GM23338 (cell line): ENCODE results near the gene FAM32A. TPM values are rescaled to one million over a fixed set of nuclear protein-coding genes. Genes with fewer than 3 reads are reported as not detected.

Experiments
- ATAC-seq: fragments of 200-7000 bp; cut with Tn5 transposase; 3 replicates; pipeline ENCODE4 v1.9.1; 2020
- DNase-seq: peaks from one replicate; pipeline ENCODE4 v3.0.0-alpha.2; 2015; ENCODE audit warnings: low spot score
- H2AFZ ChIP-seq: fragments of 200-600 bp; sonication (generic); 2 replicates; pipeline ENCODE4 v1.8.0; 2016; ENCODE audit warnings: antibody characterized with exemption, mild to moderate bottlenecking, moderate library complexity
- H3F3A ChIP-seq: fragments of 200-600 bp; sonication (generic); replicated peaks from 2 replicates; pipeline ENCODE4 v1.8.0; 2017; ENCODE audit warnings: antibody characterized with exemption, mixed run types, low read depth
- H3K27ac ChIP-seq: fragments of 200-600 bp; sonication (generic); 2 replicates; pipeline ENCODE4 v1.6.1; 2016; ENCODE audit warnings: low read depth
- H3K27me3 ChIP-seq: fragments of 200-600 bp; sonication (generic); 2 replicates; pipeline ENCODE4 v1.8.0; 2016; ENCODE audit warnings: mild to moderate bottlenecking, mixed run types, moderate library complexity; ENCODE audit not compliant: insufficient read depth
- H3K36me3 ChIP-seq: fragments of 200-600 bp; sonication (generic); 2 replicates; pipeline ENCODE4 v1.8.0; 2016; ENCODE audit warnings: mild to moderate bottlenecking; ENCODE audit not compliant: insufficient read depth
- H3K4me1 ChIP-seq: fragments of 200-600 bp; sonication (generic); 2 replicates; pipeline ENCODE4 v1.8.0; 2016; ENCODE audit warnings: mild to moderate bottlenecking, moderate library complexity; ENCODE audit not compliant: insufficient read depth
- H3K4me2 ChIP-seq: fragments of 200-600 bp; sonication (generic); 2 replicates; pipeline ENCODE4 v1.7.1; 2017; ENCODE audit warnings: mixed run types
- H3K4me3 ChIP-seq: fragments of 200-600 bp; sonication (generic); 2 replicates; pipeline ENCODE4 v1.6.1; 2016; ENCODE audit warnings: mixed run types
- H3K79me2 ChIP-seq: fragments of 200-600 bp; sonication (generic); replicated peaks from 2 replicates; pipeline ENCODE4 v1.8.0; 2017; ENCODE audit warnings: mild to moderate bottlenecking; ENCODE audit not compliant: insufficient read depth
- H3K9me2 ChIP-seq: fragments of 200-600 bp; sonication (generic); 2 replicates; pipeline ENCODE4 v1.8.0; 2017; ENCODE audit not compliant: insufficient read depth
- H4K20me1 ChIP-seq: fragments of 200-600 bp; sonication (generic); replicated peaks from 2 replicates; pipeline ENCODE4 v1.8.0; 2017; ENCODE audit warnings: mild to moderate bottlenecking; ENCODE audit not compliant: insufficient read depth
- H3K27ac Mint-ChIP-seq: 2 replicates; pipeline ENCODE4 v1.8.0; 2020; ENCODE audit warnings: inconsistent platforms, mild to moderate bottlenecking, moderate library complexity, mixed read lengths
- H3K27me3 Mint-ChIP-seq: 3 replicates; pipeline ENCODE4 v1.8.0; 2022; ENCODE audit warnings: low read depth, mild to moderate bottlenecking, moderate library complexity, mixed read lengths, inconsistent platforms; ENCODE audit not compliant: insufficient read depth, poor library complexity
- H3K36me3 Mint-ChIP-seq: 3 replicates; pipeline ENCODE4 v1.8.0; 2021; ENCODE audit warnings: low read depth, mild to moderate bottlenecking, inconsistent platforms, moderate library complexity, mixed read lengths
- H3K4me1 Mint-ChIP-seq: 3 replicates; pipeline ENCODE4 v1.8.0; 2020; ENCODE audit warnings: mild to moderate bottlenecking, inconsistent platforms, mixed read lengths
- H3K4me3 Mint-ChIP-seq: 3 replicates; pipeline ENCODE4 v1.8.0; 2021; ENCODE audit warnings: moderate library complexity, mild to moderate bottlenecking, inconsistent platforms, mixed read lengths
- H3K9me3 Mint-ChIP-seq: 3 replicates; pipeline ENCODE4 v1.8.0; 2020; ENCODE audit warnings: moderate library complexity, mild to moderate bottlenecking, inconsistent platforms, mixed read lengths
- CREB1 ChIP-seq: fragments of 250-450 bp; sonication (Bioruptor Pico); IDR thresholded peaks from 2 replicates; pipeline ENCODE4 v1.5.0; 2020; ENCODE audit warnings: low read depth, mild to moderate bottlenecking, moderate library complexity
- EZH2 ChIP-seq: fragments of 200-600 bp; sonication (generic); IDR thresholded peaks from one replicate; pipeline ENCODE4 v1.8.0; 2017; ENCODE audit warnings: antibody characterized with exemption, mild to moderate bottlenecking, low read depth; ENCODE audit not compliant: unreplicated experiment
- EZH2phosphoT487 ChIP-seq: fragments of 200-600 bp; sonication (generic); IDR thresholded peaks from one replicate; pipeline ENCODE4 v1.8.1; 2018; ENCODE audit warnings: antibody characterized with exemption; ENCODE audit not compliant: unreplicated experiment
- JUNB ChIP-seq: IDR thresholded peaks from one replicate; pipeline ENCODE4 v1.6.1; 2016; ENCODE audit warnings: antibody characterized with exemption; ENCODE audit not compliant: unreplicated experiment
- NANOG ChIP-seq: IDR thresholded peaks from 2 replicates; pipeline ENCODE4 v1.6.1; 2016; ENCODE audit warnings: antibody characterized with exemption, borderline replicate concordance
- POLR2AphosphoS5 ChIP-seq: IDR thresholded peaks from 2 replicates; pipeline ENCODE4 v1.6.1; 2016; ENCODE audit warnings: antibody characterized with exemption, low read depth
- STAT1 ChIP-seq: IDR thresholded peaks from one replicate; pipeline ENCODE4 v1.6.1; 2016; ENCODE audit warnings: antibody characterized with exemption; ENCODE audit not compliant: unreplicated experiment
- ZNF114 ChIP-seq: fragments of 250-450 bp; sonication (Bioruptor Pico); IDR thresholded peaks from 2 replicates; pipeline ENCODE4 v1.5.0; 2020; ENCODE audit warnings: mild to moderate bottlenecking, moderate library complexity
- ZNF331 ChIP-seq: fragments of 250-450 bp; sonication (Bioruptor Pico); IDR thresholded peaks from 2 replicates; pipeline ENCODE4 v1.5.0; 2020; ENCODE audit warnings: low read depth, mild to moderate bottlenecking, moderate library complexity
- polyA plus RNA-seq: library from polyadenylated mRNA; unstranded; fragments of >200 nt; fragmentation: Nextera tagmentation; extraction: Ambion mirVana; gene quantifications from 2 replicates; pipeline ENCODE4 v1.2.1, GENCODE V29; 2016
- total RNA-seq: library from RNA; depleted of rRNA; stranded (reverse); fragments of >200 nt; shearing (Covaris generic); gene quantifications from 2 replicates; pipeline ENCODE4 v1.2.3, GENCODE V29; 2014
- TF ChIP-seq, protein P1 (sequence below): IDR thresholded peaks from 2 replicates; pipeline ENCODE4 v1.6.1; 2016; ENCODE audit warnings: antibody characterized with exemption
- TF ChIP-seq, protein P2 (sequence below): fragments of 250-450 bp; sonication (Bioruptor Pico); IDR thresholded peaks from 2 replicates; pipeline ENCODE4 v1.5.0; 2020; ENCODE audit warnings: mild to moderate bottlenecking, moderate library complexity
- TF ChIP-seq, protein P3 (sequence below): IDR thresholded peaks from one replicate; pipeline ENCODE4 v1.6.1; 2018; ENCODE audit warnings: antibody characterized with exemption; ENCODE audit not compliant: unreplicated experiment
- TF ChIP-seq, protein P4 (sequence below), 2 experiments: fragments of 200-600 bp in 1 of 2; sonication (generic) in 1 of 2; conservative IDR thresholded peaks; 2 replicates each; pipeline versions ENCODE4 v1.5.1 to v1.6.1; 2016 to 2017; ENCODE audit warnings: antibody characterized with exemption in 2 of 2, low read depth in 2 of 2, mild to moderate bottlenecking in 2 of 2, moderate library complexity in 1 of 2

Gene FAM32A
- total and polyA plus RNA-seq, 2 experiments from 2014 or later: 58.2 to 67.3 TPM

DNA sequence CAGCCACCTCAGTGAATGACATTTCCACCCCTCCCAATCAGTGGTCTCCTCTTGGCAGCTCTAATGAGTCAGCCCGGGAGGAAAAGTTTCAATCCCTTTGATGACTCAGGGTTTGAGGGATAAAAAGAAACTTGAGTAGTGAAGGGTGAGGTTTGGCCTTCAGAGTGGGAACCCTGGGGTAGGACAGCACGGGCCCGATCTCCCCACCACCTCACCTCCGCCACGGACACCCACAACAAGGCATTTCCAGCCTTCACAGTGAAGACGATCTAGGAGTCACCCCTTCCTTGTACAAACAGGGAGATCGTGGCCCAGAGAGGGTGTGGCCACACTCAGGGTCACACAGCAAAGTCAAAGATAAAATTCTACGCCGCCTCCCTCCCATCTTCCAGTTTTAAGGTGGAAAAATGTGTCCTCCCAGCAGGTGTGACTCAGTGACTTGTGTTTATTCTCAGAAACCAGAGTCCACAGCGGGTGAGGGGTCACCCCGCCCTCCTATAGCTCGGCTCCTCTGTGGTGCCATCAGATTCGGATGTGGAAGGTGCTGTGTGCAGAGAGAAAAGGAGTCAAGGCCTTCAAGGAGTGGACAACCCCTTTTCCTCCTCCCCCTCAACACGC lies 24.2 kb upstream of the FAM32A start:
- no peak for TF ChIP-seq ZNF331 (CRISPR knock-in tag)
- TF ChIP-seq, protein P1, sequence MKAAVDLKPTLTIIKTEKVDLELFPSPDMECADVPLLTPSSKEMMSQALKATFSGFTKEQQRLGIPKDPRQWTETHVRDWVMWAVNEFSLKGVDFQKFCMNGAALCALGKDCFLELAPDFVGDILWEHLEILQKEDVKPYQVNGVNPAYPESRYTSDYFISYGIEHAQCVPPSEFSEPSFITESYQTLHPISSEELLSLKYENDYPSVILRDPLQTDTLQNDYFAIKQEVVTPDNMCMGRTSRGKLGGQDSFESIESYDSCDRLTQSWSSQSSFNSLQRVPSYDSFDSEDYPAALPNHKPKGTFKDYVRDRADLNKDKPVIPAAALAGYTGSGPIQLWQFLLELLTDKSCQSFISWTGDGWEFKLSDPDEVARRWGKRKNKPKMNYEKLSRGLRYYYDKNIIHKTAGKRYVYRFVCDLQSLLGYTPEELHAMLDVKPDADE: no peak
- TF ChIP-seq JUNB: no peak
- TF ChIP-seq NANOG: no peak
- TF ChIP-seq ZNF114: no peak
- TF ChIP-seq, protein P2, sequence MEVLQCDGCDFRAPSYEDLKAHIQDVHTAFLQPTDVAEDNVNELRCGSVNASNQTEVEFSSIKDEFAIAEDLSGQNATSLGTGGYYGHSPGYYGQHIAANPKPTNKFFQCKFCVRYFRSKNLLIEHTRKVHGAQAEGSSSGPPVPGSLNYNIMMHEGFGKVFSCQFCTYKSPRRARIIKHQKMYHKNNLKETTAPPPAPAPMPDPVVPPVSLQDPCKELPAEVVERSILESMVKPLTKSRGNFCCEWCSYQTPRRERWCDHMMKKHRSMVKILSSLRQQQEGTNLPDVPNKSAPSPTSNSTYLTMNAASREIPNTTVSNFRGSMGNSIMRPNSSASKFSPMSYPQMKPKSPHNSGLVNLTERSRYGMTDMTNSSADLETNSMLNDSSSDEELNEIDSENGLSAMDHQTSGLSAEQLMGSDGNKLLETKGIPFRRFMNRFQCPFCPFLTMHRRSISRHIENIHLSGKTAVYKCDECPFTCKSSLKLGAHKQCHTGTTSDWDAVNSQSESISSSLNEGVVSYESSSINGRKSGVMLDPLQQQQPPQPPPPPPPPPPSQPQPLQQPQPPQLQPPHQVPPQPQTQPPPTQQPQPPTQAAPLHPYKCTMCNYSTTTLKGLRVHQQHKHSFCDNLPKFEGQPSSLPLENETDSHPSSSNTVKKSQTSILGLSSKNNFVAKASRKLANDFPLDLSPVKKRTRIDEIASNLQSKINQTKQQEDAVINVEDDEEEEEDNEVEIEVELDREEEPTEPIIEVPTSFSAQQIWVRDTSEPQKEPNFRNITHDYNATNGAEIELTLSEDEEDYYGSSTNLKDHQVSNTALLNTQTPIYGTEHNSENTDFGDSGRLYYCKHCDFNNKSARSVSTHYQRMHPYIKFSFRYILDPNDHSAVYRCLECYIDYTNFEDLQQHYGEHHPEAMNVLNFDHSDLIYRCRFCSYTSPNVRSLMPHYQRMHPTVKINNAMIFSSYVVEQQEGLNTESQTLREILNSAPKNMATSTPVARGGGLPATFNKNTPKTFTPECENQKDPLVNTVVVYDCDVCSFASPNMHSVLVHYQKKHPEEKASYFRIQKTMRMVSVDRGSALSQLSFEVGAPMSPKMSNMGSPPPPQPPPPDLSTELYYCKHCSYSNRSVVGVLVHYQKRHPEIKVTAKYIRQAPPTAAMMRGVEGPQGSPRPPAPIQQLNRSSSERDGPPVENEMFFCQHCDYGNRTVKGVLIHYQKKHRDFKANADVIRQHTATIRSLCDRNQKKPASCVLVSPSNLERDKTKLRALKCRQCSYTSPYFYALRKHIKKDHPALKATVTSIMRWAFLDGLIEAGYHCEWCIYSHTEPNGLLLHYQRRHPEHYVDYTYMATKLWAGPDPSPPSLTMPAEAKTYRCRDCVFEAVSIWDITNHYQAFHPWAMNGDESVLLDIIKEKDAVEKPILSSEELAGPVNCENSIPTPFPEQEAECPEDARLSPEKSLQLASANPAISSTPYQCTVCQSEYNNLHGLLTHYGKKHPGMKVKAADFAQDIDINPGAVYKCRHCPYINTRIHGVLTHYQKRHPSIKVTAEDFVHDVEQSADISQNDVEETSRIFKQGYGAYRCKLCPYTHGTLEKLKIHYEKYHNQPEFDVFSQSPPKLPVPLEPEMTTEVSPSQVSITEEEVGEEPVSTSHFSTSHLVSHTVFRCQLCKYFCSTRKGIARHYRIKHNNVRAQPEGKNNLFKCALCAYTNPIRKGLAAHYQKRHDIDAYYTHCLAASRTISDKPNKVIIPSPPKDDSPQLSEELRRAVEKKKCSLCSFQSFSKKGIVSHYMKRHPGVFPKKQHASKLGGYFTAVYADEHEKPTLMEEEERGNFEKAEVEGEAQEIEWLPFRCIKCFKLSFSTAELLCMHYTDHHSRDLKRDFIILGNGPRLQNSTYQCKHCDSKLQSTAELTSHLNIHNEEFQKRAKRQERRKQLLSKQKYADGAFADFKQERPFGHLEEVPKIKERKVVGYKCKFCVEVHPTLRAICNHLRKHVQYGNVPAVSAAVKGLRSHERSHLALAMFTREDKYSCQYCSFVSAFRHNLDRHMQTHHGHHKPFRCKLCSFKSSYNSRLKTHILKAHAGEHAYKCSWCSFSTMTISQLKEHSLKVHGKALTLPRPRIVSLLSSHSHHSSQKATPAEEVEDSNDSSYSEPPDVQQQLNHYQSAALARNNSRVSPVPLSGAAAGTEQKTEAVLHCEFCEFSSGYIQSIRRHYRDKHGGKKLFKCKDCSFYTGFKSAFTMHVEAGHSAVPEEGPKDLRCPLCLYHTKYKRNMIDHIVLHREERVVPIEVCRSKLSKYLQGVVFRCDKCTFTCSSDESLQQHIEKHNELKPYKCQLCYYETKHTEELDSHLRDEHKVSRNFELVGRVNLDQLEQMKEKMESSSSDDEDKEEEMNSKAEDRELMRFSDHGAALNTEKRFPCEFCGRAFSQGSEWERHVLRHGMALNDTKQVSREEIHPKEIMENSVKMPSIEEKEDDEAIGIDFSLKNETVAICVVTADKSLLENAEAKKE (CRISPR knock-in tag): no peak
- TF ChIP-seq EZH2phosphoT487: no peak
- TF ChIP-seq, protein P3, sequence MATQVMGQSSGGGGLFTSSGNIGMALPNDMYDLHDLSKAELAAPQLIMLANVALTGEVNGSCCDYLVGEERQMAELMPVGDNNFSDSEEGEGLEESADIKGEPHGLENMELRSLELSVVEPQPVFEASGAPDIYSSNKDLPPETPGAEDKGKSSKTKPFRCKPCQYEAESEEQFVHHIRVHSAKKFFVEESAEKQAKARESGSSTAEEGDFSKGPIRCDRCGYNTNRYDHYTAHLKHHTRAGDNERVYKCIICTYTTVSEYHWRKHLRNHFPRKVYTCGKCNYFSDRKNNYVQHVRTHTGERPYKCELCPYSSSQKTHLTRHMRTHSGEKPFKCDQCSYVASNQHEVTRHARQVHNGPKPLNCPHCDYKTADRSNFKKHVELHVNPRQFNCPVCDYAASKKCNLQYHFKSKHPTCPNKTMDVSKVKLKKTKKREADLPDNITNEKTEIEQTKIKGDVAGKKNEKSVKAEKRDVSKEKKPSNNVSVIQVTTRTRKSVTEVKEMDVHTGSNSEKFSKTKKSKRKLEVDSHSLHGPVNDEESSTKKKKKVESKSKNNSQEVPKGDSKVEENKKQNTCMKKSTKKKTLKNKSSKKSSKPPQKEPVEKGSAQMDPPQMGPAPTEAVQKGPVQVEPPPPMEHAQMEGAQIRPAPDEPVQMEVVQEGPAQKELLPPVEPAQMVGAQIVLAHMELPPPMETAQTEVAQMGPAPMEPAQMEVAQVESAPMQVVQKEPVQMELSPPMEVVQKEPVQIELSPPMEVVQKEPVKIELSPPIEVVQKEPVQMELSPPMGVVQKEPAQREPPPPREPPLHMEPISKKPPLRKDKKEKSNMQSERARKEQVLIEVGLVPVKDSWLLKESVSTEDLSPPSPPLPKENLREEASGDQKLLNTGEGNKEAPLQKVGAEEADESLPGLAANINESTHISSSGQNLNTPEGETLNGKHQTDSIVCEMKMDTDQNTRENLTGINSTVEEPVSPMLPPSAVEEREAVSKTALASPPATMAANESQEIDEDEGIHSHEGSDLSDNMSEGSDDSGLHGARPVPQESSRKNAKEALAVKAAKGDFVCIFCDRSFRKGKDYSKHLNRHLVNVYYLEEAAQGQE: no peak
- TF ChIP-seq CREB1 (CRISPR knock-in tag): no peak
- no peak for TF ChIP-seq EZH2
- TF ChIP-seq, protein P4, sequence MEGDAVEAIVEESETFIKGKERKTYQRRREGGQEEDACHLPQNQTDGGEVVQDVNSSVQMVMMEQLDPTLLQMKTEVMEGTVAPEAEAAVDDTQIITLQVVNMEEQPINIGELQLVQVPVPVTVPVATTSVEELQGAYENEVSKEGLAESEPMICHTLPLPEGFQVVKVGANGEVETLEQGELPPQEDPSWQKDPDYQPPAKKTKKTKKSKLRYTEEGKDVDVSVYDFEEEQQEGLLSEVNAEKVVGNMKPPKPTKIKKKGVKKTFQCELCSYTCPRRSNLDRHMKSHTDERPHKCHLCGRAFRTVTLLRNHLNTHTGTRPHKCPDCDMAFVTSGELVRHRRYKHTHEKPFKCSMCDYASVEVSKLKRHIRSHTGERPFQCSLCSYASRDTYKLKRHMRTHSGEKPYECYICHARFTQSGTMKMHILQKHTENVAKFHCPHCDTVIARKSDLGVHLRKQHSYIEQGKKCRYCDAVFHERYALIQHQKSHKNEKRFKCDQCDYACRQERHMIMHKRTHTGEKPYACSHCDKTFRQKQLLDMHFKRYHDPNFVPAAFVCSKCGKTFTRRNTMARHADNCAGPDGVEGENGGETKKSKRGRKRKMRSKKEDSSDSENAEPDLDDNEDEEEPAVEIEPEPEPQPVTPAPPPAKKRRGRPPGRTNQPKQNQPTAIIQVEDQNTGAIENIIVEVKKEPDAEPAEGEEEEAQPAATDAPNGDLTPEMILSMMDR (conservative IDR thresholded peaks at IDR 0.05; ENCODE audit: low read depth in 2 of 2): no peak
- no peak for TF ChIP-seq STAT1
- no peak for TF ChIP-seq POLR2AphosphoS5
- no peak overlapping the region for H3K27ac Mint-ChIP-seq
- Histone ChIP-seq H3K4me1 (no peaks in the 10 kb centered on the region), H3K9me2 (no peaks in the 10 kb centered on the region), H2AFZ (no peak overlapping the region), H3K4me2 (no peak overlapping the region), H3K4me3 (no peak overlapping the region), H3K36me3 (no peaks in the 10 kb centered on the region), H3K27ac (no peak overlapping the region), H3K79me2 (no peaks in the 10 kb centered on the region), H3F3A (no peaks in the 10 kb centered on the region), H4K20me1 (no peaks in the 10 kb centered on the region), H3K27me3 (no peaks in the 10 kb centered on the region)
- ATAC-seq (no peak), DNase-seq (no peak)
- H3K4me3 Mint-ChIP-seq: no peak overlapping the region
- H3K36me3 Mint-ChIP-seq: no peaks in the 10 kb centered on the region
- H3K27me3 Mint-ChIP-seq: peaks cover 2% of the 10 kb centered on the region
- H3K4me1 Mint-ChIP-seq: no peaks in the 10 kb centered on the region
- peaks cover 7% of the 10 kb centered on the region; the same call in 2 of the 3 replicates for H3K9me3 Mint-ChIP-seq
